GM19025 (cell line): ENCODE results near the gene RGPD3.
"Not testable (repeated sequence)": the region's sequence is repeated elsewhere in the genome, so short reads cannot be mapped to it uniquely, and the experiment has no call there.

Experiments
- ATAC-seq: cut with Tn5 transposase; IDR thresholded peaks from one replicate; pipeline ENCODE4 v1.9.1; 2021; ENCODE audit warnings: mild to moderate bottlenecking, low read depth, moderate library complexity; ENCODE audit not compliant: unreplicated experiment

The RGPD3 gene

DNA sequence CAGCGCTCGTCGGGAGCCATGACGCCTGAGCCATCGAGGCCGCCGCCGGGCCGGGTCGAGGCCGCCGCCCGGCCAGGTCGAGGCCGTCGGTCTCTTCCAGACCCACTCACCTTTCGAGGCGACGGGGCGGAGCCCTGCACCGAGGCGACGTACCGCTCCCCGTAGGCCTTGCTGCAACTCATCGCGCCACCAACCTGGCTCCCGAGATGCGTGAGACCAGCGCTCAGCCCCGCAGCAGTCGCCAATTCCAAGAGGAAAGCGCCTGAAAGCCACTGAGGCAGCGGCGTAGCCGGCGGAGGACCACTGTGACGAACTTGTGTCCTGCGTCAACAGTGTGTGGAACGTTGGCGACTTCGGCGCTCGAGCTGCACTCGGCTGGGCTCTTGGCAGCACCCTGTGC lies at the start of gene RGPD3:
Gene RGPD3 (minus strand): TSS at position 307 of the 400 bp plus-strand sequence. CDS start 125 bp downstream, at position 182.
- ATAC-seq: not testable (repeated sequence)

DNA sequence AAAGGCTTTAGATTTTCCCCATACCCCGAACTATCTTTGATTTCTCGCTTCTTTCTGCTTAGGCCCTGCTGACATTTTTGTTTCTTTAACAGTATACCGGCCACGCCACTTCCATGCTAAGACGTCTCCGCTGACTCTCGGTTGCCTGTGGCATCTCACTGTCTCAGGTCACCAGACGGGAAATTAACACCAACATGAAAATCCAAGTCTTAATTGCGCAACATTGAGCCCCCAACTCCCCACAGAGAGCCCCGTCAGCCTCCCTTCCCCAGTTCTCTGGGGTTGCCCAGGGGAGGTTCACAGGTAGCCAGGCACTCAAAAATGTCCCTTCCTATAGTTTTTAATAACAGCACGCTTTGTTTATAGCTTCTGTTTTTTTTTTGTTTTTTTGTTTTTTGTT lies 49.1 kb upstream of the RGPD3 start:
- ATAC-seq: no peak

GRCh38 chr2:106516864-106517263 lies 48.7 kb upstream of the RGPD3 start:
- no peak for ATAC-seq

DNA sequence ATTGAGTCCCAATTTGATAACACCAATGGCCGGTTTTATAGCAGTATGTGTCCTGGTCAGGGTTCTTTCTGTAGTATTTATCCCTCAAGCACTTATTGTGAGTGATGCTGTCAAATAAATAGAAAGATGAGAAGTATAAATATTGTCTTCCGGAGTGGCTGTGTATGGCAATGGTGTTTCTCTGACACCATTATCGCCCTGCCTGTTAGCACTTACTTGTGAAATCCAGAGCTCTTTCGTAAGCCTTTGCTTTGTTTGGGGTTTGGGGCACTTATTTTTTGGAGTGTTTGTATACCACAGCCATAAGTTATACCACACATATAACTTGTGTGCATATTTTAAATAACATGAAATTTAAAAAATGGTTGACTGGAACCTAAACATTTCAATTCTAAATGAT lies 48.2 kb upstream of the RGPD3 start:
- no peak for ATAC-seq

DNA sequence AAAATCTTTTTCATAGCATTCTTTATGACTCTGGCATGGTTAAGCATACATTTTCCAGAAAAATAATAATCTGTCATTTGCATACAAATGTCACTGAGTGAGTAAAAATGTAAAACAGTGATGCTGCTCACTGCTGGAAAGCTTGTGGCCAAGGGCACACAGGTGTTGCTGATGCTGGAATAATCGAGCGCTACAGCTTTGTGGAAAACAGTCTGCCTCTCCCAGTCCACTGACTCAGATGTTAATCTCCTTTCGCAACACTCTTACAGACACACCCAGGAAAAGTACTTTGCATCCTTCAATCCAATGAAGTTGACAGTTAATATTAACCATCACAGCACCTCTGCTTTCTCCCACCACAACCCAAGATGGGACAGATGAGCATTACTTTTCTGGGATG lies 46.6 kb upstream of the RGPD3 start:
- not testable (repeated sequence) for ATAC-seq

DNA sequence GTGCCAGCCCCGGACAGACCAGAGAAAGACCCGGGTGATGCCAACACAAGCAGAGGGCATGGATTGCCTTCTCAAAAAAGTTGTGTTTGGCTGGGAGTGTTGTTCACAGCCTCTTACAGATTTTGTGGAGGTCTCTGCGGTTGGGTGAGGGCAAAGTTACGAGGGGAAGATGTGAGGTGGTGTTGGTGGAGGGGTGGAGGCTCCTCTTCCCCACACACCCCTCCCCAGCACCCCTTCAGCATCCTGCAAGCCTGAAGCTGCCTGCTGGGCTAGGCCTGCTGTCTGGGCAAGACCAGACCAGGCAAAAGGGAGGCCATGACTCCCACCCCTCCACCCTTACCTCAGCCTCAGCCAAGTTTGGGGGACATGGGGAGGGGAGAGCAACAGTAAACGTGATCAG lies 45.2 kb upstream of the RGPD3 start:
- not testable (repeated sequence) for ATAC-seq

- not testable (repeated sequence) for ATAC-seq
Measured at GRCh38 chr2:106511934-106512333, 43.7 kb upstream of the RGPD3 start.

GRCh38 chr2:106511476-106511901 lies 43.3 kb upstream of the RGPD3 start:
- ATAC-seq: not testable (repeated sequence)

- ATAC-seq: not testable (repeated sequence)
Measured at GRCh38 chr2:106510791-106511190, 42.6 kb upstream of the RGPD3 start.

GRCh38 chr2:106509374-106509770 lies 41.2 kb upstream of the RGPD3 start:
- not testable (repeated sequence) for ATAC-seq

- ATAC-seq: not testable (repeated sequence)
Measured at GRCh38 chr2:106508660-106509373, 40.6 kb upstream of the RGPD3 start.

GRCh38 chr2:106506002-106506687 lies 37.9 kb upstream of the RGPD3 start:
- not testable (repeated sequence) for ATAC-seq

DNA sequence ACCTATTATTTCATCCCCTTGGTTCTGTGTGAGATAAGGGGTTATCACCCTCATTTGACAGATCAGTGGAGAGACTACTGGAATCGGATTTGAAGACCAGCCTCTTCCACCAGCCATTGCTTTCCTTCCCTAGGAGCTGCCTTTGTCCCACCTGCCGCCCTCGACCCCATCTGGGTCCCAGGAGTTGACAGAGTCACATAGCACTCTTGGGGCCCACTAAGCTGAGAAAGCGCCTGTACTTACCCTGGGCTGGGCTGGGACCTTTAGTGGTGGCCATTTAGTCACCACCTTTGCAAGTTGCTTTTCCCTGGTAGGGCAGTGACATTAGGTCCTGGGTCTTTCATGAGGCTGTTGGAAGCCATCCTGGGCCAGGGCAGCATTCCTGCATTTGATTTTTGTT lies 36.6 kb upstream of the RGPD3 start:
- not testable (repeated sequence) for ATAC-seq

DNA sequence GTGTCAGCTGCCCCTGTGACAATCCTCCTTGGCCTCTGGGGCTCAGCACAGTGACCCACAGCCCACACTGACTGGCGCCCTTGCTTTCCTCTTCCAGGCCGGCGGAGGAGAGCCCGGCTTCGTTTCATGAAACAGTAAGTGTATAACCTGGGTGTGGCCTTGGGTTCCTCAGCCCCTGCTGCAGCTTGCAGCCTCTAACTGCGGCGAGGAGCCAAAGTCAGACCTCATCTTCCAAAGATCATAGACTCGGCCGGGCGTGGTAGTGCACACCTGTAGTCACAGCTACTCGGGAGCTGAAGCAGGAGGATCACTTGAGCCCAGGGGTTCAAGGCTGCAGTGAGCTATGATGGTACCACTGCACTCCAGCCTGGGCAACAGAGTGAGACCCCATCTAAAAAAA lies 36.0 kb upstream of the RGPD3 start:
- not testable (repeated sequence) for ATAC-seq

DNA sequence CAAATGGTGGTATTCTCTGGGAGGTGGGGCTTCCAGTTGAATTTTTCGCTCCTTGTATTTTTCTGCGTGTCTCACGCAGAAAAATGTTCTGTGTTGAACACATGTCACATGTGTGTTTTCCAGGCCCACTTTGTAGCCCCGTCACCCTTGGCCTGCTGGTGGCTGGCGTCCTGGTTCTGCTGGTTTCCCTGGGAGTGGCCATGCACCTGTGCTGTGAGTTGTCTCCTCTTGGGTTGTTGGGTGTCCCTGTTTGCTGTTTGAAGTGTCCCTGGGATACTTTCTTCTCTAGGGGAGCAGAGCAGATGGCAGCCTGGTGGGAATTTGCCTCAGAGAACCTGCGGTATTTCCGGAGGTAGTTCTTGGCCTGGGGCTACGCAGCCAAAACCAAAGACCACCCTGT lies 34.1 kb upstream of the RGPD3 start:
- not testable (repeated sequence) for ATAC-seq

- ATAC-seq: not testable (repeated sequence)
Measured at GRCh38 chr2:106500350-106500749, 32.1 kb upstream of the RGPD3 start.

DNA sequence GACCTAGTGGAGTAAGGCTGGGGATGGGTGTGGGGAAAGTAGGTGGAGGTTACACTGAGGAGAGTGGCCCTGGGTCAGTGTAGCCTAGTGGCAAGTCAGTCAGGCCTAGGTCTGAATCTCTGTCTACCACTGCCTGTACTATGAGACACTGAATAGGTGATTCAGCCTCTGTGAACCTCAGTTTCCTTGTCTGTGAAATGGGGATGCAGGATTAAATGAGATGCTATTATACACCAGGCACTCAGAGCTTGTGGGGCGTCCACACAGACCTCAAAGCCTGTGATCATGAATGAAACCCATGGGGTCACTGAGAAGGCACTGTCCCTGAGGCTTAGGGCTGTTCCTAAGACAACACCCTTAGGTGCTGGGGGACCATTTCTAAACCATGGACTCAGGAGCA lies 30.3 kb upstream of the RGPD3 start:
- not testable (repeated sequence) for ATAC-seq

DNA sequence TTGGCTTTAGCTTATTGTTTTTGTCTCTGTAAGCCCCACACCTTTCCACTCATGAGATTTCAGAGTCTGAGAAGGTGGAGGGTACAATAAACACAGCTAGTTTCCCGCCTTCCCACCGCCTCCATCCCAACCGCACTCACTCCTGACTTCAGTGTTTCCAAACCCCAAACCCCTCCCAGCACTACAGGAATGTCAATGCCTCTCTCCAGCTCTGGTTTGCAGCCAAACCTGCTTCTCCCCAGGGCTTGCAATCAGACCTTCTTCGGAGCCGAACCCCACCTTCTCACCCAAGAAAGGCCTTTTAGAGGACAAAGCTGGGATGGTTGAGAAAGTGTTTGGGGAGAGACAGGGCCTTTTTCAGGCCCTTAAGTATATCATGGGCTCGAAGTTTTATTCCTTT lies 24.7 kb upstream of the RGPD3 start:
- not testable (repeated sequence) for ATAC-seq

- ATAC-seq: not testable (repeated sequence)
Measured at GRCh38 chr2:106492399-106492798, 24.2 kb upstream of the RGPD3 start.

DNA sequence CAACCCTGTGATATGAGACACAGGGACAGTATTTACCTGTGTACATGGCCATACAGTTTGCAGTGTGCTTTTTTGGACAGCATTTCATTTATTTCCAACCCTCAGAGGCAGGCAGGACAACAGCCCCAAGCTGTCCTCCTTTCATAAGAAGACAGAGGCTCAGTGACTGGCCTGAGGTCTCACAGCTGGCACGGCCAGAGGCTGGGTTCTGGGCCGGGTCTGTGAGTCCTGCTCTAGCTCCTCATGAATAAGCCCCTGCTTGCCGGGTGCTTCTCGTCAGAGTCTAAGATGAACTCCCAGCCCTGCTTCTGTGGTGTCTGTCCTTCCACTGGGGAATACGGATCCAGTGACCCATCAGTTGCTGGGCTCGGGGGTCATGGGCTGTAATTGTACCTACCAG lies 21.5 kb upstream of the RGPD3 start:
- not testable (repeated sequence) for ATAC-seq

DNA sequence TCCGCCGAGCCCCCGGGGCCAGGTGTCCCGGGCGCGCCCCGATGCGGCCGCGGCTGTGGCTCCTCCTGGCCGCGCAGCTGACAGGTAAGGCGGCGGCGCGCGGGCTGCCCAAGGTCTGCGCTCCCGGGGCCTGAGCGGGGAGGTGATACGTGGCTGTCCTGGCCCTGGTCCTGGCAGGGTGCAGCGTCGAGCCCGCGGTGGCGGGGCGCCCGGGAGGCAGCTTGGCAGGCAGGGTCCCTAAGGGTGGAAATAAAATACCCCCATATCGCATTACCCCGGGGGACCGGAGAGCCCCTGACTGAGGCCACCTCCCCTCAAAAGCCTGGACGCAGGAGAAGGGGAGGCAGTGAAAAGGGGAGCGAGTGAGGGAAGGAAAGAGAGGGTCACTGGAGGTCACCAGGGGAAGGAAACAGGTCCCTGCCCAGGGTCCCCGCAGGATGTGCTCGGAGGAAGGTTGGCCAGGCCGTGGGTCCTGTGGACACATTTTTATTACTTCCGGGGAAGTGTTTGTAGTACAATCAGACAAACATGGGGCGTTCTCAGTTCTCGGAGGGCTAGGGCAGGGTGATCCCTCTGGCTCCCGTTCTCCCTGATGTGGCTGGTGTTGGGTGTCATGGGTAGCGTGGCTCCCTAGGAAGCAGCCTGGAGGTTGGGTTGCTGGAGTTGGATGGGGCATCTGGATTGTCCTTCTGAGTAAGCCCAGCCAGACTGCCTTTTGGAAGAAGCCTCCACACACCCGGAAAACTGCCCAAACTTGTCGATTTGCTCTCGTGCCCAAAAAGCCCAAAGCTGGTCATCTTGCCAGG lies 19.4 kb upstream of the RGPD3 start:
- not testable (repeated sequence) for ATAC-seq
